Measurements from ENCODE around the gene FITM1.

Gene FITM1

GRCh38 chr14:24113379-24113800, 17.1 kb upstream of the FITM1 start:
- Histone ChIP-seq H3K27ac (ENCODE audit: low read depth, low read length) (peak overlapping the region; percentile 42; the same call in 1 of the 2 replicates), H3K36me3 (ENCODE audit: control insufficient read depth, insufficient read depth, low read length) (peaks cover 18% of the 10 kb centered on the region), H3K4me3 (ENCODE audit: low read depth, low read length) (peak overlapping the region; percentile 86), H3K9me3 (ENCODE audit: control insufficient read depth, insufficient read depth, low read depth, low read length) (no peaks in the 10 kb centered on the region), H3K27me3 (ENCODE audit: control insufficient read depth, insufficient read depth, low read length) (no peaks in the 10 kb centered on the region), H3K9ac (ENCODE audit: low read length) (peak overlapping the region; percentile 79), H3K4me1 (ENCODE audit: control insufficient read depth, insufficient read depth, low read length) (0 out of 2 replicates have a peak, but pooled peaks cover 6% of the 10 kb centered on the region)

GRCh38 chr14:24113801-24114531, 16.5 kb upstream of the FITM1 start:
- Histone ChIP-seq H3K9me3 (ENCODE audit: control insufficient read depth, insufficient read depth, low read depth, low read length) (no peaks in the 10 kb centered on the region), H3K9ac (ENCODE audit: low read length) (peak overlapping the region; percentile 79), H3K36me3 (ENCODE audit: control insufficient read depth, insufficient read depth, low read length) (peaks cover 24% of the 10 kb centered on the region), H3K4me3 (ENCODE audit: low read depth, low read length) (peak overlapping the region; percentile 86), H3K27ac (ENCODE audit: low read depth, low read length) (peak overlapping the region; percentile 42; the same call in 1 of the 2 replicates), H3K4me1 (ENCODE audit: control insufficient read depth, insufficient read depth, low read length) (0 out of 2 replicates have a peak, but pooled peaks cover 6% of the 10 kb centered on the region), H3K27me3 (ENCODE audit: control insufficient read depth, insufficient read depth, low read length) (no peaks in the 10 kb centered on the region)

- 0 out of 2 replicates have a peak, but pooled peaks cover 6% of the 10 kb centered on the region for H3K4me1 ChIP-seq (ENCODE audit: control insufficient read depth, insufficient read depth, low read length)
- H3K4me3 ChIP-seq (ENCODE audit: low read depth, low read length), result peak within 1 kb of the TSS; percentile 86
- H3K9me3 ChIP-seq (ENCODE audit: control insufficient read depth, insufficient read depth, low read depth, low read length), result no peaks in the 10 kb centered on the region
- H3K27ac ChIP-seq (ENCODE audit: low read depth, low read length), result peak within 1 kb of the TSS; percentile 82
- no peaks in the 10 kb centered on the region for H3K27me3 ChIP-seq (ENCODE audit: control insufficient read depth, insufficient read depth, low read length)
- H3K9ac ChIP-seq (ENCODE audit: low read length), result peak within 1 kb of the TSS; percentile 87
- peaks cover 32% of the 10 kb centered on the region for H3K36me3 ChIP-seq (ENCODE audit: control insufficient read depth, insufficient read depth, low read length)
These were observed 15.7 kb upstream of the FITM1 start, which contains the start of the genes DCAF11 and NRL for GRCh38 chr14:24114532-24115421. Gene DCAF11 (plus strand): TSS chr14:24114777. CDS start chr14:24115595, 818 bp downstream. Gene NRL (minus strand): TSS chr14:24114949. CDS start chr14:24082848, 32,101 bp downstream.

GRCh38 chr14:24115422-24116127, 14.9 kb upstream of the FITM1 start:
- H3K27ac ChIP-seq (ENCODE audit: low read depth, low read length), result no peak overlapping the region
- peak overlapping the region; percentile 86 for H3K4me3 ChIP-seq (ENCODE audit: low read depth, low read length)
- H3K27me3 ChIP-seq (ENCODE audit: control insufficient read depth, insufficient read depth, low read length), result no peaks in the 10 kb centered on the region

GRCh38 chr14:24116128-24116814, 14.2 kb upstream of the FITM1 start:
- Histone ChIP-seq H3K27ac (ENCODE audit: low read depth, low read length) (no peak overlapping the region), H3K27me3 (ENCODE audit: control insufficient read depth, insufficient read depth, low read length) (no peaks in the 10 kb centered on the region), H3K36me3 (ENCODE audit: control insufficient read depth, insufficient read depth, low read length) (peaks cover 43% of the 10 kb centered on the region), H3K9me3 (ENCODE audit: control insufficient read depth, insufficient read depth, low read depth, low read length) (no peaks in the 10 kb centered on the region), H3K4me3 (ENCODE audit: low read depth, low read length) (peak overlapping the region; percentile 86), H3K9ac (ENCODE audit: low read length) (no peak overlapping the region), H3K4me1 (ENCODE audit: control insufficient read depth, insufficient read depth, low read length) (0 out of 2 replicates have a peak, but pooled peaks cover 6% of the 10 kb centered on the region)

More at GRCh38 chr14:24115422-24116127, 14.9 kb upstream of the FITM1 start:
- Histone ChIP-seq H3K4me1 (ENCODE audit: control insufficient read depth, insufficient read depth, low read length) (0 out of 2 replicates have a peak, but pooled peaks cover 6% of the 10 kb centered on the region), H3K36me3 (ENCODE audit: control insufficient read depth, insufficient read depth, low read length) (peaks cover 36% of the 10 kb centered on the region), H3K9ac (ENCODE audit: low read length) (peak overlapping the region; percentile 87), H3K9me3 (ENCODE audit: control insufficient read depth, insufficient read depth, low read depth, low read length) (no peaks in the 10 kb centered on the region)

GRCh38 chr14:24117179-24117578, 13.3 kb upstream of the FITM1 start:
- Histone ChIP-seq H3K27me3 (ENCODE audit: control insufficient read depth, insufficient read depth, low read length) (no peaks in the 10 kb centered on the region), H3K4me1 (ENCODE audit: control insufficient read depth, insufficient read depth, low read length) (0 out of 2 replicates have a peak, but pooled peaks cover 6% of the 10 kb centered on the region), H3K4me3 (ENCODE audit: low read depth, low read length) (no peak overlapping the region), H3K9ac (ENCODE audit: low read length) (no peak overlapping the region), H3K27ac (ENCODE audit: low read depth, low read length) (no peak overlapping the region), H3K36me3 (ENCODE audit: control insufficient read depth, insufficient read depth, low read length) (peaks cover 49% of the 10 kb centered on the region), H3K9me3 (ENCODE audit: control insufficient read depth, insufficient read depth, low read depth, low read length) (no peaks in the 10 kb centered on the region)

- Histone ChIP-seq H3K36me3 (ENCODE audit: control insufficient read depth, insufficient read depth, low read length) (peaks cover 66% of the 10 kb centered on the region), H3K9ac (ENCODE audit: low read length) (no peak overlapping the region), H3K27ac (ENCODE audit: low read depth, low read length) (no peak overlapping the region), H3K9me3 (ENCODE audit: control insufficient read depth, insufficient read depth, low read depth, low read length) (no peaks in the 10 kb centered on the region), H3K4me1 (ENCODE audit: control insufficient read depth, insufficient read depth, low read length) (0 out of 2 replicates have a peak, but pooled peaks cover 6% of the 10 kb centered on the region), H3K4me3 (ENCODE audit: low read depth, low read length) (no peak overlapping the region), H3K27me3 (ENCODE audit: control insufficient read depth, insufficient read depth, low read length) (no peaks in the 10 kb centered on the region)
These were observed 10.8 kb upstream of the FITM1 start for GRCh38 chr14:24119691-24120090.

- no peak overlapping the region for H3K4me3 ChIP-seq (ENCODE audit: low read depth, low read length)
- no peaks in the 10 kb centered on the region for H3K4me1 ChIP-seq (ENCODE audit: control insufficient read depth, insufficient read depth, low read length)
- no peak overlapping the region for H3K27ac ChIP-seq (ENCODE audit: low read depth, low read length)
- peaks cover 66% of the 10 kb centered on the region for H3K36me3 ChIP-seq (ENCODE audit: control insufficient read depth, insufficient read depth, low read length)
- no peak overlapping the region for H3K9ac ChIP-seq (ENCODE audit: low read length)
- H3K9me3 ChIP-seq (ENCODE audit: control insufficient read depth, insufficient read depth, low read depth, low read length), result no peaks in the 10 kb centered on the region
- H3K27me3 ChIP-seq (ENCODE audit: control insufficient read depth, insufficient read depth, low read length), result no peaks in the 10 kb centered on the region
These were observed 9.2 kb upstream of the FITM1 start for GRCh38 chr14:24121210-24121609.

GRCh38 chr14:24122416-24122815, 8.0 kb upstream of the FITM1 start:
- Histone ChIP-seq H3K27me3 (ENCODE audit: control insufficient read depth, insufficient read depth, low read length) (no peaks in the 10 kb centered on the region), H3K9me3 (ENCODE audit: control insufficient read depth, insufficient read depth, low read depth, low read length) (no peaks in the 10 kb centered on the region), H3K9ac (ENCODE audit: low read length) (no peak overlapping the region), H3K27ac (ENCODE audit: low read depth, low read length) (no peak overlapping the region), H3K36me3 (ENCODE audit: control insufficient read depth, insufficient read depth, low read length) (peaks cover 57% of the 10 kb centered on the region), H3K4me3 (ENCODE audit: low read depth, low read length) (no peak overlapping the region), H3K4me1 (ENCODE audit: control insufficient read depth, insufficient read depth, low read length) (no peaks in the 10 kb centered on the region)

GRCh38 chr14:24122898-24123297, 7.6 kb upstream of the FITM1 start:
- H3K36me3 ChIP-seq (ENCODE audit: control insufficient read depth, insufficient read depth, low read length), result peaks cover 52% of the 10 kb centered on the region
- no peak overlapping the region for H3K4me3 ChIP-seq (ENCODE audit: low read depth, low read length)
- H3K27ac ChIP-seq (ENCODE audit: low read depth, low read length), result no peak overlapping the region
- H3K9ac ChIP-seq (ENCODE audit: low read length), result no peak overlapping the region
- H3K27me3 ChIP-seq (ENCODE audit: control insufficient read depth, insufficient read depth, low read length), result no peaks in the 10 kb centered on the region
- H3K9me3 ChIP-seq (ENCODE audit: control insufficient read depth, insufficient read depth, low read depth, low read length), result no peaks in the 10 kb centered on the region
- H3K4me1 ChIP-seq (ENCODE audit: control insufficient read depth, insufficient read depth, low read length), result no peaks in the 10 kb centered on the region

Measured in HUES6 (cell line).